Colon (tissue), 2 donors: Measurements from ENCODE around the gene SMIM27.

Experiments
- FAIRE-seq: peaks from 2 replicates; lab custom pipeline; 2012; peaks lifted over from hg19 to GRCh38; lab: Jason Lieb, UNC
- donor health status: control.
- donor health status: control.

SMIM27 gene

DNA sequence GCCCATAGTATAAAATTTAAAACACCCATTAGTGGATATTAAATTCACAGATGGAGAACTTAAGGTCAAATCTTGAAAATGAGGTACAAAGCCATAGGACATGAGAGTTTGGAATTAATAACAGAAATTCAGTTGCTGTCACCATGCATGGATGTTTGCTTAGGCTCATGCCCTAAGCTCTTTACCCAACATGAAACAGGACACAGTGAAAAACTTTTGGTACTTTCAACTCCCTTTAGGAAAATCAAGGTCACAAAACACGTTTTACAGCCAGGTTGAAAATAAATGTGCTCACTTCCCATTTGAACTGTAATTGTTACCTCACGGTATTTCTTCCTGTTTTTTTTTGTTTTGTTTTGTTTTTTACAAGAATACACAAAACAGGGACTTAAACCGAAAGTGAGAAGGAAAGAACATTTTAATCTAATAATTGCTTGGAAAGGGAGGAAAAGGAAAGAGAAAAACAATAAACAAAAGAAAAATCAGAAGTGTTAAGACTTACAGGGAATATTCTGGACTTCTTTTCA lies 6.3 kb downstream of the SMIM27 start:
- peak; percentile 10 for FAIRE-seq

- FAIRE-seq = no peak
These were observed 13.8 kb downstream of the SMIM27 start for GRCh38 chr9:32565967-32566366.

GRCh38 chr9:32566770-32567169 lies 14.6 kb downstream of the SMIM27 start:
- no peak for FAIRE-seq

DNA sequence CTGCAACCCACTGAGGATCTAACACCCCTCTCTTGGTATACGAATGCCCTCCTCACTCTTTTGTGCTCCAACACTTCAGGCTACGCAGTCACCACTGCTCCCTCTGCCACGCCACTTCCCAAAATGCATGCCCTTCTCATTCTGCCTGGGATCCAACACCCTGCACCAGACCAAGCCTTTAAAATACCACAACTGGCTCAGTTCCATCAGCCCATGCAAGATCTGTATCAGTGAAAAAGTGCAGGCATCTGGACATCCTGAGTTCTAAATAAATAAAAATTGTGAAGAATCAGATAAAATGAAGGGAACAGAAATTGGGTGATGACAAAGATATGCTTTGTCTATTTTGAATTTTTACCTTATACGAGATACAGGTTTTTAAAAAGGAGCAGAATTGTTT lies 18.1 kb downstream of the SMIM27 start:
- no peak for FAIRE-seq

DNA sequence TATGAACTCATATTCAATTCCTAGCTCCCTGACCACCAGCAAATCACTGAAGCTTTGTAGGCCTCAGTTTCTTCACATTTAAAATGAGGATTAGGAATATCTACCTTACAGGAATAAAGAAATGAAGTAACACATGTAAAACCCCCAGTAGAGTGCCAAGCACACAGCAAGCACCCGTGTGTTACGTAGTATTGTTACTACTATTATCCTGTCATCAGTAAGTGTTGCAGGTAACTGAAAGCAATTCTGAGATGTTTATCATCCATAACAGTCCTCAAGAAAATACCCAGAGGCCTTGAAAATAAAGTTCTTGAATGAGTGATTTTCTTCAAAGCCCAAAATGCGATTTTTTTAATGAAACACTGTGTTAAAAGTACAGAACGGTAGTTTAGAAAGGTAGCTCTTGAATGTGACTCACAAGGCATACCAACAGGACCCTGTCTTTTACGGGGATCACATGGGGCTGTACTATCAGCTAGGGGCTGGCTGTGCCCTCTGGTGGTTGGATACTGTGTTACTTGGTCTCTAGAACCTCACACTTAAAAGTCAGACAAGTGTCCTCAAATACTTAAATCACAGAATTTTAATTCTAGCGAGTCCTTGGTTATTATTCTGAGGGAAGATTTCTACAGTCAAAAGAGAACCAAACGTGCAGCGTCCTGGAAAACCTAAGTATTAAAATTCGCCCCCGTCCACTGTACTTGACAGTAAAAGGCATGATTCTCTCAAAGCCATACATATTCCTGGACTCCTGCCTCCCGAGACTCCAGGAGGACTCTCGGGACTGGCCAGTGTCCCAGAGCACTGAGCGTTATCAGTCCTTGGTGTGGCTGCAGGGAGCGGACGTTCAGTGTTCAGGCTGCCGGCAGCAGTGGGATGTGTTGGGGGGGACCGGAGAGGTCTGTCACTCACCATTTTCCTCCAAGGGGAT lies 20.1 kb downstream of the SMIM27 start:
- no peak for FAIRE-seq

DNA sequence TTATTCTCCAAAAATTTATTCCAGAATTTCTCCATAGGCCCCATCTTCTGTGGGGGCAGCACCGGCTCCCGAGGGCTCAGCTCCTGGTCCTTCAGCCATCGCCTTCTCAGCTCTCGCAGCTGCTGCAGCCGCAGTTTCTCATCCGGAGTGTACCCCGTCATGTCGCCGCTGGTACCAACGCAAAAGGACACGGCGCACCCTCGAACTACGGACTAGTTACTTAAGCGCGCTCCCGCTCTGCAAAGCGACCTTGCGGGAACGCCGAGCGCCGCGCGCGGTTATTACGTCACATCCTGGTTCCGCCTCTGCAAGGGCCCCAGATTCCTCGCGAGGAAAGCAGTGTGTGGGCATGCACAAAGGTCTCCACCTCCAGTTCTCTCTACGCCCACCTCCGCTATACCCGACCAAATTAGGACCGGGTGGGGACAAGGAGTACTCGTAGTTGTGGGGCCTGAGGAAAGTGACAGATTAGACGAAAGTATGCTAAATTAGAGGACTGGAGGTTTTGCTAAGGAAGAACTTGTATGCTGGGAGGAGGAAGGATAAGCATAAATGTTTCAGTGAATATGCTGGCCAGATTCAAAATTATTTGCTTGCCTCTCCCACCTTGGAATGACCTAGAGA lies 20.9 kb downstream of the SMIM27 start, which contains the start of gene NDUFB6:
Gene NDUFB6, minus strand, starts transcription at position 260 of the 624 bp plus-strand sequence. Its CDS starts 99 bp downstream, at position 161.
- peak; percentile 45 for FAIRE-seq

DNA sequence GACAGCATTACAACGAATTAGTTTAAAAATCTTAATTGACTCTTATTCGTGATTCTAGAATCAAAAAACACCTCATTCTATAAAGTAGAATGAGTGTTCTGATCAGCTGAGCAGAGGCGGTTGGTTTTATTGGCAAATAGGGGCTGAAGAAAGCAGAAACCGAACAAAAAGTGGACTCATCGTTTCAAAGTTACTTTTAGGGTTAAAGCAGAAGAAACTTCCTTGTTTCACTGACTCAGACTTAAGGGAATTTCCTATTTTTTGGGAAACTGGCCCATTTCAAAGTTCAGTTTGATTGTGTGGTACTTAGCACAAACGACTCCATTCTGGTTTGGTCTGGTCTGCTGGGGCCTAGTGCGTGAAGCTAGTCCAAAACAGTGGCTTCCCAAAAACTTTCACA lies 21.7 kb downstream of the SMIM27 start:
- no peak for FAIRE-seq

DNA sequence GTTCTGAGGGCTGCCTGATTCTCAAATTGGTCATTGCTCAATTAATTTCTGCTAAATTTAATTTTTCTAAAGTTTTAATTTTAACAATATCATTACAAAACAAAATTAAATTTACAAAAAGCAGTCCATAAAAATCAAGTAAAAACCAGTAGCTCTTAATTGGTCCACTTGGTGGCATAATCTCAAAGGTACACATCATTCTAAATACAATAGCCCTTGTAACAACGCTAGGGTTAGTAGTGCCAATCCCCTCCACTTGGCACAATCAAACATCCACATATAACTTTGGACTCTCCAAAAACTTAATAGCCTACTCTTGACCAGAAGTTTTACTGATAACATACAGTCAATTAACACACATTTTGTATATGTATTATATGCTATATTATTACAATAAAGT lies 22.7 kb downstream of the SMIM27 start:
- FAIRE-seq = no peak

DNA sequence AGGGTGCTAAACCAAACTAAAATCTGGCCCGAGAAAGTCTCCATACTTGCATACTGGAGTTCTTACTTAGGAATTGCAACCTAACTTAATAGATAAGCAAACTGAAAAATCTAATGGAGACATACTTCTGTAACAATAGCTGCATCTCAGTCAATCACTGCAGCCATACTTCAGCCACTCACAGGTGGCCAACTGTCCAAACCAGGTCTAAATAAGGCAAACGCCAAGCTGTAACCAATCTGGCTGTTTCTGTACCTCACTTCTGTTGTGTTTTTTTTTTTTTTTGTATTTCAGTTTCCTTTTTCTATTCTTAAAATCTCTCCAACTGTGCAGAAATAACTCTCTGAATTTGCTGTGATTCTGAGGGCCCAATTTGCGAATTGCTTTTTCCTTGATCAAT lies 25.2 kb downstream of the SMIM27 start:
- no peak for FAIRE-seq

- FAIRE-seq = no peak
These were observed 26.8 kb downstream of the SMIM27 start for GRCh38 chr9:32578976-32579375.

GRCh38 chr9:32579706-32580331 lies 27.7 kb downstream of the SMIM27 start:
- peak; percentile 38 for FAIRE-seq

DNA sequence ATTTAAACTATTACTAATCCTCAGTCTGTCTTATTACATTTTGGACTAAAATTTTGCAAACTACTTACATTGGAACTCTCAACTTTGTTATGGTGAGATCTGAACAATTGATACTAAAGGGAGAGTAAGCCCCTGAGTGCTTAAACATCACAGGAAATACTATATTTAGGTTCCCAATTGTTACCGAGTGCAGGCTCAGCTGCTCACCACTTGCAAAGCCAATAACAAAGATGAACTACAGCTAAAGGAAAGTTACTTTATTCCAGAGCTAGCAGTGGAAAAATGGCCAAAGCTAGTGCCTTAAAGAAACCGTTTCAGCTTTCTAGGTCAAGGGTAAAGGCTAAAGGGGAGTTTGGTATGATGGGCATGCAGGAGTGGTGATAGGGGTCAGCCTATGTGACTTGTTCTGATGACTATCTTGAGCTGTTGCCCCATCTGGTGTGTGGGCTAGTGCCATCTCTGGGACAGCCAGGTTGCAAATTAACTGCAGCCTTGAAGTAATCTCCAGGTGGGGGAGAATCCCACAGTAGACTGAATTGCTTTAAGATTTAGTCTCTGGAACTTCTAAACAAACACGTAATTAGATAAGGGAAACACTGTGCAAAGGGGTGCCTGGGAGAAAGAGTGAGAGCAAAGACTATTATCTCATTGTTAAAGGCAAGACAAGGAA lies 28.6 kb downstream of the SMIM27 start:
- FAIRE-seq = no peak

DNA sequence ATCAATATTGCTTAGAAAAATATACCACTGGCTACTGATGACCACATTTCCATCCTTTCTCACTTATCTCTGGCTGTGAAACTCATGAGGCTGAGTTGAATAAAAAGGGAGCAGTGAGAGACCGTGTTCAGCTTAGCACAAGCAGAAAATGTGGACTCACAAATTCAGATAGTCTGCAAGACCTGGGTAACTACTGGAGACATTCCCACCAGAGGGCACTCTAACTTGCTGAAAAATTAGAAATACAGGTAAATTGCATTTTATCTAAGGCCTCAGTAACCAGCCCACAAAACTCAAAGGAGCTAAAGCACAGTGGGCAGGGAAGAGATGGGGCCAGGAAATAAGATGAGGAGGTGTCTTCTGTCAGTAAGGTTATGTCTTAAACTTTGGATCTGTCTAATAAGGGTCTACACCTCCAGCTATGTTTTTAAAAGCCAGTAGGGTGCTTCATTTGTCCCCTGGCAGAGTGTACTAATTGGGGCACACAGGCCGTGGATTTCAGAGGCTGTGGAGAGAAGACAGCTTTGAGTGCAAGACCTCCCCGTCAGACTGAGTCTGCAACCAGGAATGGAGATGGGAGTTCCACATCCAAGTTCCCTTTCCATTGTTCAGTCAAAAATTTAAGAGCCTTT lies 29.5 kb downstream of the SMIM27 start:
- no peak for FAIRE-seq

DNA sequence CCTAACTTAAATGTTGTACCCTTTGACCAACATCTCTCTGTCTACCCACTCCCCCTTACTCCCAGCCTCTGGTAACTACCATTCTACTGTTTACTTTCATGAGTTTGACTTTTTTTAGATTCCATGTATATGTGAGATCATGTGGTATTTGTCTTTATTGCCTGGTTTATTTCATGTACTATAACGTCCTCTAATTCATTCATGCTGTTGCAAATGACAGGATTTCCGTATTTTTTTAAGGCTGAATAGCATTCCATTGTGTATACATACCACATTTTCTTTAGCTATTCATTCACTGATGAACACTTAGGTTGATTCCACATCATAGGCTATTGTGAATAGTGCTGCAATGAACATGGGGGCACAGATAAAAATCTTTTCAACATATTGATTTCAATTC lies 32.7 kb downstream of the SMIM27 start:
- FAIRE-seq = no peak

GRCh38 chr9:32587901-32588300 lies 35.8 kb downstream of the SMIM27 start:
- FAIRE-seq = no peak

GRCh38 chr9:32589083-32589723 lies 37.1 kb downstream of the SMIM27 start:
- no peak for FAIRE-seq

DNA sequence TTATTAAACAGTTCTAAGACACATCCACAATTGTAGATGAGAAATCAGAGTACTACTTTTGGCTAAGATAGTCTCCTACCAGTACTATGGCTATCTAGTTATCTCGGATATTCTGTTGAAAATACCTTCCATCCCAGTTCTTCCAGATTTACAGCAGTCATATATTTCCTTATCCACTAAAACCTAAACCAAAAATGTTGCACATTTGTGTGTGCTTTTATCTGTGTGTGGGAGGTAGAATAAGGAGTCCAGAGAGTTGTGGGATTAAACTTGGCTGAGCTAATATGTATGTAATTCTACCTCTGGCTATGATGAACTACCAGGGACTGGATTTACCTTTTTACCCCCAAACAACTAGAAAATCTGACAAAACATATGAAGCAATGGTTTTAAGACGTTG lies 38.3 kb downstream of the SMIM27 start:
- FAIRE-seq = no peak

GRCh38 chr9:32590898-32591297 lies 38.8 kb downstream of the SMIM27 start:
- no peak for FAIRE-seq

GRCh38 chr9:32596096-32596865 lies 44.2 kb downstream of the SMIM27 start:
- FAIRE-seq = no peak

- no peak for FAIRE-seq
These were observed 44.8 kb downstream of the SMIM27 start for GRCh38 chr9:32596936-32597335.
